K562 (cell line): ENCODE results near the gene VGLL1. TPM values are rescaled to one million over a fixed set of nuclear protein-coding genes. Genes with fewer than 3 reads are reported as not detected.

Experiments used
- ATAC-seq: fragments of 200-7000 bp; cut with Tn5 transposase; 3 replicates; pipeline ENCODE4 v1.9.1; 2020; ENCODE audit warnings: moderate library complexity
- BruUV-seq: library from RNA; stranded (reverse); fragments of 400-500 nt; replicated peaks from 2 replicates; lab custom pipeline; 2021; lab: Mats Ljungman, UMichigan
- CTCF ChIA-PET: fragments of 300-600 bp; formaldehyde crosslinking; extraction: SDS; loops from one replicate; lab custom pipeline; 2021; ENCODE audit warnings: low intra/inter-chr PET ratio; lab: Yijun Ruan, JAX
- POLR2A ChIA-PET: fragments of 300-600, 350-650 bp; sonication (Branson Sonifier 250); formaldehyde crosslinking; extraction: SDS; loops from one replicate; lab custom pipeline; 2021; ENCODE audit warnings: antibody characterized with exemption, inconsistent platforms; lab: Yijun Ruan, JAX
- DNase-seq, 4 experiments: peaks; one replicate each; pipeline versions ENCODE4 v3.0.0 to v3.0.0-alpha.2; 2011 to 2018; ENCODE audit warnings: low spot score in 3 of 4, mixed read lengths in 3 of 4; ENCODE audit errors: extremely low read depth in 1 of 4
- FAIRE-seq: peaks from 2 replicates; lab custom pipeline; 2011; peaks lifted over from hg19 to GRCh38; lab: Jason Lieb, UNC
- H2AFZ ChIP-seq: 2 replicates; pipeline ENCODE4 v1.6.0; 2011; ENCODE audit warnings: low read depth, low read length, control low read depth, inconsistent platforms
- H3K27ac ChIP-seq: fragments of 200-600 bp; 3 replicates; pipeline ENCODE4 v1.8.0; 2011; ENCODE audit warnings: low read depth, mild to moderate bottlenecking, control low read depth, inconsistent platforms, low read length, moderate library complexity, mixed read lengths; ENCODE audit errors: extremely low read depth
- H3K27me3 ChIP-seq, 2 experiments: fragments of 300-600 bp in 1 of 2; 2 replicates in 1 of 2; 3 replicates in 1 of 2; pipeline versions ENCODE4 v1.6.0 to v1.8.0; 2011; ENCODE audit warnings: inconsistent platforms in 2 of 2, low read length in 2 of 2, mild to moderate bottlenecking in 1 of 2, mixed read lengths in 1 of 2, moderate library complexity in 1 of 2; ENCODE audit not compliant: control insufficient read depth in 2 of 2, insufficient read depth in 2 of 2
- H3K36me3 ChIP-seq: fragments of 300-600 bp; 3 replicates; pipeline ENCODE4 v1.8.0; 2011; ENCODE audit warnings: mild to moderate bottlenecking, low read length, inconsistent platforms; ENCODE audit not compliant: control insufficient read depth, insufficient read depth
- H3K4me1 ChIP-seq, 2 experiments: fragments of 200-600 bp in 1 of 2; replicated peaks in 1 of 2; 2 replicates in 1 of 2; 3 replicates in 1 of 2; pipeline versions ENCODE4 v1.5.1 to v1.8.0; 2011; ENCODE audit warnings: inconsistent platforms in 2 of 2, low read length in 2 of 2, mild to moderate bottlenecking in 1 of 2, mixed read lengths in 1 of 2, moderate library complexity in 1 of 2; ENCODE audit not compliant: control insufficient read depth in 2 of 2, insufficient read depth in 2 of 2
- H3K4me2 ChIP-seq: 2 replicates; pipeline ENCODE4 v1.6.1; 2011; ENCODE audit warnings: low read length, control low read depth, inconsistent platforms, mixed read lengths; ENCODE audit not compliant: insufficient read depth
- H3K4me3 ChIP-seq: fragments of 200-600 bp; sonication (generic), shearing (Covaris generic); 2 replicates; pipeline ENCODE4 v1.5.1; 2016; ENCODE audit warnings: control low read depth, inconsistent platforms
- H3K79me2 ChIP-seq: fragments of 200-600 bp; 3 replicates; pipeline ENCODE4 v1.8.0; 2011; ENCODE audit warnings: low read length, inconsistent platforms; ENCODE audit not compliant: control insufficient read depth, insufficient read depth
- H3K9ac ChIP-seq, 2 experiments: 2 replicates each; pipeline versions ENCODE4 v1.6.0 to v1.6.1; 2011; ENCODE audit warnings: low read depth in 2 of 2, low read length in 2 of 2, control low read depth in 1 of 2, inconsistent platforms in 1 of 2, mild to moderate bottlenecking in 1 of 2, mixed read lengths in 1 of 2; ENCODE audit not compliant: insufficient read depth in 1 of 2
- H3K9me1 ChIP-seq: one replicate; pipeline ENCODE4 v1.6.0; 2011; ENCODE audit warnings: inconsistent platforms, mild to moderate bottlenecking, low read length, moderate library complexity; ENCODE audit not compliant: control insufficient read depth, insufficient read depth
- H3K9me3 ChIP-seq: replicated peaks from 2 replicates; pipeline ENCODE4 v1.5.1; 2011; ENCODE audit warnings: low read depth, low read length, inconsistent platforms; ENCODE audit not compliant: control insufficient read depth, insufficient read depth
- H4K20me1 ChIP-seq: replicated peaks from 2 replicates; pipeline ENCODE4 v1.6.1; 2011; ENCODE audit warnings: low read length, inconsistent platforms, mixed read lengths; ENCODE audit not compliant: control insufficient read depth, insufficient read depth
- JUND ChIP-seq, 2 experiments: IDR thresholded peaks; 2 replicates in 1 of 2; 3 replicates in 1 of 2; pipeline ENCODE4 v1.6.1; 2011; ENCODE audit warnings: borderline replicate concordance in 2 of 2, low read depth in 2 of 2, low read length in 2 of 2, improper control_type of control experiment in 1 of 2, missing biosample characterization in 1 of 2, missing genetic modification characterization in 1 of 2, missing genetic modification reagents in 1 of 2
- TCF3 ChIP-seq: sonication (generic); formaldehyde crosslinking; IDR thresholded peaks from 2 replicates; pipeline ENCODE4 v1.4.0; 2020; ENCODE audit warnings: mild to moderate bottlenecking, missing genetic modification reagents
- WGBS: fragments of 100-300 bp; shearing (Covaris generic); methylation state at CpG from one replicate; pipeline ENCODE4 v1.1.6; 2016; ENCODE audit warnings: low coverage, mixed read lengths; ENCODE audit not compliant: insufficient coverage; ENCODE audit errors: missing lambda C conversion rate; 5-methylcytosine and 5-hydroxymethylcytosine counted together
- in situ Hi-C: fragments of 300-500 bp; cut with MboI; formaldehyde crosslinking; loops from 4 replicates; pipeline ENCODE4 v1.15.0; 2018; ENCODE audit warnings: inconsistent platforms, mixed read lengths
- intact Hi-C: fragments of 100-400 bp; cut with micrococcal nuclease; formaldehyde crosslinking; loops from 2 replicates; pipeline ENCODE4 v1.14.2; 2022
- polyA plus RNA-seq, 8 experiments: library from polyadenylated mRNA; depleted of rRNA in 4 of 8; stranded (reverse) in 5 of 8; unstranded in 3 of 8; fragments of >200 nt; fragmentation: Nextera tagmentation in 2 of 8; fragmentation: Illumina TruSeq in 1 of 8; extraction: Ambion mirVana in 2 of 8; extraction: Trizol in 1 of 8; gene quantifications; 2 replicates each; pipeline versions ENCODE4 v1.2.1 to v1.2.3, GENCODE V29; 2011 to 2014; ENCODE audit warnings: inconsistent platforms in 1 of 8, missing spikeins in 1 of 8
- total RNA-seq, 7 experiments: library from RNA; depleted of rRNA in 6 of 7; stranded (reverse); fragments of >200 nt in 6 of 7; fragmentation: Illumina TruSeq in 2 of 7; extraction: Trizol in 2 of 7; gene quantifications; 2 replicates each; pipeline versions ENCODE4 v1.2.1 to v1.2.3, GENCODE V29; 2011 to 2021; ENCODE audit warnings: low replicate concordance in 1 of 7

VGLL1 gene
- total and polyA plus RNA-seq, 9 of the 15 experiments (the other 6 are each of a cell fraction or from before 2014, with no cell fraction given) = not detected

GRCh38 chrX:136525738-136526606 is 6.0 kb upstream of the VGLL1 start:
- WGBS = 0% methylated on average over 2 of the region's 2 CpGs
- no peaks in the 10 kb centered on the region for H3K9me1 ChIP-seq
- POLR2A ChIA-PET = no interaction called here
- H4K20me1 ChIP-seq = no peaks in the 10 kb centered on the region
- DNase-seq (peak in 1 of 4 experiments; percentile 10), FAIRE-seq (no peak), ATAC-seq (no peak)
- in situ Hi-C loops (no loop called here), intact Hi-C loops (no loop called here)
- H2AFZ ChIP-seq = 0 out of 2 replicates have a peak overlapping the region, but pooled peaks have one; percentile 16
- peaks cover 0 to 5% of the 10 kb centered on the region in 2 experiments; a peak in 2 of 5 replicates for H3K4me1 ChIP-seq
- H3K27ac ChIP-seq = no peak overlapping the region
- CTCF ChIA-PET = no interaction called here
- no peaks in the 10 kb centered on the region; a peak in 2 of 5 replicates for H3K27me3 ChIP-seq
- no peak overlapping the region for H3K4me3 ChIP-seq
- no peak overlapping the region for H3K9ac ChIP-seq
- no peaks in the 10 kb centered on the region for H3K36me3 ChIP-seq
- BruUV-seq = no TSS peak
- H3K9me3 ChIP-seq = no peaks in the 10 kb centered on the region; the same call in 1 of the 2 replicates
- no peak for TF ChIP-seq JUND (IDR thresholded peaks at IDR 0.05; ENCODE audit: borderline replicate concordance, low read depth, low read length)
- 0 out of 3 replicates have a peak, but pooled peaks have one; percentile 16 for TF ChIP-seq JUND (tag; IDR thresholded peaks at IDR 0.05; ENCODE audit: borderline replicate concordance, low read depth, low read length)
- no peak for TF ChIP-seq TCF3 (CRISPR knock-in tag)
- no peaks in the 10 kb centered on the region for H3K79me2 ChIP-seq
- H3K4me2 ChIP-seq = no peak overlapping the region
